AG04450 (cell line): ENCODE data around the gene CCNF. TPM values are rescaled to one million over a fixed set of nuclear protein-coding genes. Genes with fewer than 3 reads are reported as not detected.
A peak's percentile ranks its signal among the peaks of the same experiment; 100 is the strongest.

Source experiments
- CTCF ChIA-PET: fragments of 300-600, 350-600 bp; formaldehyde crosslinking; extraction: SDS; loops from one replicate; lab custom pipeline; 2022; ENCODE audit warnings: antibody characterized with exemption, inconsistent platforms; lab: Charles Lee
- POLR2A ChIA-PET: fragments of 350-600 bp; formaldehyde crosslinking; extraction: SDS; loops from one replicate; lab custom pipeline; 2021; ENCODE audit warnings: antibody characterized with exemption, inconsistent platforms; lab: Yijun Ruan, JAX
- DNase-seq: peaks from one replicate; pipeline ENCODE4 v3.0.0-alpha.2; 2011; ENCODE audit warnings: low read depth, low spot score
- H3K27ac ChIP-seq: one replicate; pipeline ENCODE4 v1.5.1; 2012; ENCODE audit warnings: low read depth, low read length, control low read depth
- H3K27me3 ChIP-seq: one replicate; pipeline ENCODE4 v1.6.0; 2012; ENCODE audit warnings: low read length; ENCODE audit not compliant: control insufficient read depth, insufficient read depth
- H3K4me3 ChIP-seq: 2 replicates; pipeline ENCODE4 v1.5.1; 2011; ENCODE audit warnings: mild to moderate bottlenecking, low read depth, low read length, control low read depth
- H3K9me3 ChIP-seq: 2 replicates; pipeline ENCODE4 v1.5.1; 2012; ENCODE audit warnings: low read length; ENCODE audit not compliant: control insufficient read depth, insufficient read depth
- polyA plus RNA-seq: library from polyadenylated mRNA; depleted of rRNA; stranded (reverse); fragments of >200 nt; gene quantifications from 2 replicates; pipeline ENCODE4 v1.2.3, GENCODE V29; 2011
- TF ChIP-seq, protein P1 (sequence below): IDR thresholded peaks from 2 replicates; pipeline ENCODE4 v1.5.1; 2011; ENCODE audit warnings: low read depth, low read length, control low read depth, inconsistent platforms

Gene CCNF
- polyA plus RNA-seq, 1 experiment, result 2.3 TPM

DNA sequence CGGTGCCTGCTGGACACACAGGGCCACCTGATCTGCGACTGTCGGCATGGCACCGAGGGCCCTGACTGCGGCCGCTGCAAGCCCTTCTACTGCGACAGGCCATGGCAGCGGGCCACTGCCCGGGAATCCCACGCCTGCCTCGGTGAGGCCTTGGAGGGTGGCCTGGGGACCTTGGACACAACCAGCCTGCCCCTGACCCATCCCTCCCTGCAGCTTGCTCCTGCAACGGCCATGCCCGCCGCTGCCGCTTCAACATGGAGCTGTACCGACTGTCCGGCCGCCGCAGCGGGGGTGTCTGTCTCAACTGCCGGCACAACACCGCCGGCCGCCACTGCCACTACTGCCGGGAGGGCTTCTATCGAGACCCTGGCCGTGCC lies 43.2 kb downstream of the CCNF start:
- Histone ChIP-seq H3K27me3 (no peaks in the 10 kb centered on the region), H3K4me3 (no peak overlapping the region), H3K9me3 (no peaks in the 10 kb centered on the region; the same call in 1 of the 2 replicates), H3K27ac (no peak overlapping the region)
- DNase-seq, result no peak
- TF ChIP-seq, protein P1, sequence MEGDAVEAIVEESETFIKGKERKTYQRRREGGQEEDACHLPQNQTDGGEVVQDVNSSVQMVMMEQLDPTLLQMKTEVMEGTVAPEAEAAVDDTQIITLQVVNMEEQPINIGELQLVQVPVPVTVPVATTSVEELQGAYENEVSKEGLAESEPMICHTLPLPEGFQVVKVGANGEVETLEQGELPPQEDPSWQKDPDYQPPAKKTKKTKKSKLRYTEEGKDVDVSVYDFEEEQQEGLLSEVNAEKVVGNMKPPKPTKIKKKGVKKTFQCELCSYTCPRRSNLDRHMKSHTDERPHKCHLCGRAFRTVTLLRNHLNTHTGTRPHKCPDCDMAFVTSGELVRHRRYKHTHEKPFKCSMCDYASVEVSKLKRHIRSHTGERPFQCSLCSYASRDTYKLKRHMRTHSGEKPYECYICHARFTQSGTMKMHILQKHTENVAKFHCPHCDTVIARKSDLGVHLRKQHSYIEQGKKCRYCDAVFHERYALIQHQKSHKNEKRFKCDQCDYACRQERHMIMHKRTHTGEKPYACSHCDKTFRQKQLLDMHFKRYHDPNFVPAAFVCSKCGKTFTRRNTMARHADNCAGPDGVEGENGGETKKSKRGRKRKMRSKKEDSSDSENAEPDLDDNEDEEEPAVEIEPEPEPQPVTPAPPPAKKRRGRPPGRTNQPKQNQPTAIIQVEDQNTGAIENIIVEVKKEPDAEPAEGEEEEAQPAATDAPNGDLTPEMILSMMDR, result no peak
- POLR2A ChIA-PET, result no interaction called here
- CTCF ChIA-PET, result no interaction called here

DNA sequence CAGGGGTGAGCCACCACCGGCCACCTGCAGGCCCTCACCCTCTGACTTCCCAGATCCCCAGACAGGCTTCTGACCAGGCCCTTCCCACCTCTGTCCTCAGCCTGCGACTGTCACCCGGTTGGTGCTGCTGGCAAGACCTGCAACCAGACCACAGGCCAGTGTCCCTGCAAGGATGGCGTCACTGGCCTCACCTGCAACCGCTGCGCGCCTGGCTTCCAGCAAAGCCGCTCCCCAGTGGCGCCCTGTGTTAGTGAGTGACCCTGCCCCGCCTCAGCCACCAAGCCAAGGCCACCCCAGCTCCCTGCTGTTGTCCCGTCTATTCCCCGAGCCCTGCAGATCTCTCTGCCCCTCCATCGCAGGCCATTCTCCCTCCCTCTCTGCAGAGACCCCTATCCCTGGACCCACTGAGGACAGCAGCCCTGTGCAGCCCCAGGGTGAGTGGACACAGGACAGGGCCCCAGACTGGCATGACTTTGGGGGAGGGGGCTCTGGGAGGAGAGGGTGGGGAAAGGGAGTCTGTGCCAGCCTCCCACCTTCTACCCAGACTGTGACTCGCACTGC lies 43.7 kb downstream of the CCNF start:
- POLR2A ChIA-PET, result no interaction called here
- DNase-seq, result no peak
- CTCF ChIA-PET, result no interaction called here
- TF ChIP-seq, protein P1, result no peak
- no peaks in the 10 kb centered on the region; the same call in 1 of the 2 replicates for H3K9me3 ChIP-seq
- no peak overlapping the region for H3K27ac ChIP-seq
- no peak overlapping the region for H3K4me3 ChIP-seq
- no peaks in the 10 kb centered on the region for H3K27me3 ChIP-seq

DNA sequence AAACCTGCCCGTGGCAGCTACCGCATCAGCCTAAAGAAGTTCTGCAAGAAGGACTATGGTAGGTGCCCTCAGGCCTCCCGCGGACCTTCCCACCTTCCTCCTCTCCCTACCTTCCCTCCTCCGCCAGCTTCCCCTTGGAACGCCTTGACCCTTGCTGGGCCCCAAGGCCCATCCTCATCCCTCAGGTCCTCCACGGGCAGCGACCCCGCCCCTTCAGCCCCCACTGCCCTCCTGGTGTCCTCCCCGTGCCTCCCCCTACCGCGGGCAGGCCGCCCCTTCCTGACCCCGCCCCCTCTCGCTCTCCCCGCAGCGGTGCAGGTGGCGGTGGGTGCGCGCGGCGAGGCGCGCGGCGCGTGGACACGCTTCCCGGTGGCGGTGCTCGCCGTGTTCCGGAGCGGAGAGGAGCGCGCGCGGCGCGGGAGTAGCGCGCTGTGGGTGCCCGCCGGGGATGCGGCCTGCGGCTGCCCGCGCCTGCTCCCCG lies 44.2 kb downstream of the CCNF start:
- DNase-seq, result no peak
- ChIA-PET CTCF (no interaction called here), POLR2A (interaction anchor here (1.8 kb wide), 1 partner anchor 318 kb away, joined by 6 read pairs; the partner anchor contains the start of gene TRAF7)
- no peak overlapping the region for H3K27ac ChIP-seq
- H3K4me3 ChIP-seq, result peak overlapping the region; percentile 31; the same call in 1 of the 2 replicates
- TF ChIP-seq, protein P1, result no peak
- H3K27me3 ChIP-seq, result no peaks in the 10 kb centered on the region
- H3K9me3 ChIP-seq, result no peaks in the 10 kb centered on the region; the same call in 1 of the 2 replicates

DNA sequence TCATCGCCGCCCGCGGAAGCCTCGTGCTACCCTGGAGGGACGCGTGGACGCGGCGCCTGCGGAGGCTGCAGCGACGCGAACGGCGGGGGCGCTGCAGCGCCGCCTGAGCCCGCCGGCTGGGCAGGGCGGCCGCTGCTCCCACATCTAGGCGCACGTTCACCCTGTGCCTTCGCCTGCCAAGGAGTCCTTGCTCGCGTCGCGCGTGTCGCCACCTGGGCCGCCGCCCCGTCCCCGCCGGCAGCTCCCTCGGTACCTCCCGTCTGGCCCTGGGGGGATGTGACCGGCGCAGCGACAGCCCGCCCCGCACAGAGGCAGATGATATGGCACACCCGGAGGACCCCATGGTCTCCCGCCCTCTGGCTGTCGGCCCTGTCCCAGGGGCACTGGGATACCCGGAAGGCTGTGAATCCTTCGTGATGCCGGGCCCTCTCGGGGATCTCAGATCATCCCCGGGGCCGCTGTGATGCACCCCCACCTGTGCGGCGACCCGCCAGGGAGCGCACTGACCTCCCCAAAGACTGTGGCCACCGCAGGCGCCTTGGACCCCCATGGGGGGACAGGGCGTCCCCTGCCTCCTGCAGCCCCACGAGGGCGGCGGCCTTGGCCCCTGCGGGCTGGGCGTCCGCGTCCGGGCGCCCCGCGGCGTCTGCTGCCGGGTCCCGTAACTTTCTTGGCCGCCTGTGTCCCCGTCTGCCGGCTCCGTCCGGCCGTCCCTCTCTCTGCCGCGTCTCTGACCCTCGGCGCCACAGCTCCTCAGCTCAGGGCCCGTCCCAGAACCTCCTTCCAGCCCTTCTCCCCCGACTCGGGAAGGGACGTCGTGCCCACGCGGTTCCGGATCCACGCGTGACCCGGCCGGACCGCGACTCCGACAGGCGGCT lies 45.0 kb downstream of the CCNF start:
- no peak for DNase-seq
- ChIA-PET CTCF (interaction anchor here (0.6 to 1.0 kb wide), 3 partner anchors 9 to 219 kb away, joined by 3 read pairs; no protein-coding TSS in a partner anchor), POLR2A (interaction anchor here (0.8 to 1.8 kb wide), 5 partner anchors 15 to 319 kb away, joined by 3 to 10 read pairs (median 4); partner anchors contain the start of genes TEDC2 and TRAF7)
- H3K27ac ChIP-seq, result no peak overlapping the region
- H3K27me3 ChIP-seq, result no peaks in the 10 kb centered on the region
- TF ChIP-seq, protein P1, result 0 out of 2 replicates have a peak, but pooled peaks have one; percentile 8
- peak overlapping the region; percentile 79 for H3K4me3 ChIP-seq
- H3K9me3 ChIP-seq, result no peaks in the 10 kb centered on the region; the same call in 1 of the 2 replicates
